ENCODE results near the gene CITED2.
"Not testable (repeated sequence)": the region's sequence is repeated elsewhere in the genome, so short reads cannot be mapped to it uniquely, and the experiment has no call there.

The CITED2 gene

GRCh38 chr6:139374357-139375225 is at the start of gene CITED2:
CITED2 (minus strand) TSS chr6:139374648; CDS start chr6:139373944, 704 bp downstream.
- peak; percentile 93 for DNase-seq (ENCODE audit: low spot score)

- no peak for DNase-seq (ENCODE audit: low spot score)
Measured at GRCh38 chr6:139423037-139423703, 48.7 kb upstream of the CITED2 start.

GRCh38 chr6:139422105-139423036 is 47.9 kb upstream of the CITED2 start:
- DNase-seq (ENCODE audit: low spot score), result no peak

- DNase-seq (ENCODE audit: low spot score), result no peak
Measured at GRCh38 chr6:139418481-139419132, 44.2 kb upstream of the CITED2 start.

GRCh38 chr6:139416146-139416545 is 41.7 kb upstream of the CITED2 start:
- DNase-seq (ENCODE audit: low spot score), result no peak

- no peak for DNase-seq (ENCODE audit: low spot score)
Measured at GRCh38 chr6:139415365-139415764, 40.9 kb upstream of the CITED2 start.

GRCh38 chr6:139412103-139412502 is 37.7 kb upstream of the CITED2 start:
- not testable (repeated sequence) for DNase-seq (ENCODE audit: low spot score)

GRCh38 chr6:139409026-139409425 is 34.6 kb upstream of the CITED2 start:
- no peak for DNase-seq (ENCODE audit: low spot score)

GRCh38 chr6:139407718-139408222 is 33.3 kb upstream of the CITED2 start:
- DNase-seq (ENCODE audit: low spot score), result peak; percentile 45

- no peak for DNase-seq (ENCODE audit: low spot score)
Measured at GRCh38 chr6:139406577-139407343, 32.3 kb upstream of the CITED2 start.

- DNase-seq (ENCODE audit: low spot score), result no peak
Measured at GRCh38 chr6:139402876-139403386, 28.5 kb upstream of the CITED2 start.

- DNase-seq (ENCODE audit: low spot score), result no peak
Measured at GRCh38 chr6:139398658-139399057, 24.2 kb upstream of the CITED2 start.

GRCh38 chr6:139395891-139396301 is 21.4 kb upstream of the CITED2 start:
- DNase-seq (ENCODE audit: low spot score), result no peak

GRCh38 chr6:139395371-139395770 is 20.9 kb upstream of the CITED2 start:
- no peak for DNase-seq (ENCODE audit: low spot score)

- no peak for DNase-seq (ENCODE audit: low spot score)
Measured at GRCh38 chr6:139394027-139394649, 19.7 kb upstream of the CITED2 start.

GRCh38 chr6:139392794-139393193 is 18.3 kb upstream of the CITED2 start:
- DNase-seq (ENCODE audit: low spot score), result no peak

GRCh38 chr6:139391709-139392108 is 17.3 kb upstream of the CITED2 start:
- no peak for DNase-seq (ENCODE audit: low spot score)

GRCh38 chr6:139390447-139390846 is 16.0 kb upstream of the CITED2 start:
- DNase-seq (ENCODE audit: low spot score), result no peak

GRCh38 chr6:139388384-139388783 is 13.9 kb upstream of the CITED2 start:
- DNase-seq (ENCODE audit: low spot score), result no peak

- DNase-seq (ENCODE audit: low spot score), result no peak
Measured at GRCh38 chr6:139386404-139386803, 12.0 kb upstream of the CITED2 start.
